NCI-H2196 treated with DMSO at 0.1 percent for 48 hours (cell line): ENCODE measurements around the gene TXNIP.
A peak's percentile ranks its signal among the peaks of the same experiment; 100 is the strongest.

Experiments
- DNase-seq: peaks from one replicate; lab custom pipeline; 2025; ENCODE audit not compliant: unreplicated experiment; lab: John Stamatoyannopoulos, UW

Gene TXNIP

GRCh38 chr1:145964328-145965118 is 31.9 kb downstream of the TXNIP start, which contains the start of the genes ANKRD34A and POLR3GL:
ANKRD34A (minus strand) TSS chr1:145964575; CDS start chr1:145961759, 2,816 bp downstream.
POLR3GL (plus strand) TSS chr1:145964690; CDS start chr1:145974866, 10,176 bp downstream.
- peak; percentile 90 for DNase-seq

DNA sequence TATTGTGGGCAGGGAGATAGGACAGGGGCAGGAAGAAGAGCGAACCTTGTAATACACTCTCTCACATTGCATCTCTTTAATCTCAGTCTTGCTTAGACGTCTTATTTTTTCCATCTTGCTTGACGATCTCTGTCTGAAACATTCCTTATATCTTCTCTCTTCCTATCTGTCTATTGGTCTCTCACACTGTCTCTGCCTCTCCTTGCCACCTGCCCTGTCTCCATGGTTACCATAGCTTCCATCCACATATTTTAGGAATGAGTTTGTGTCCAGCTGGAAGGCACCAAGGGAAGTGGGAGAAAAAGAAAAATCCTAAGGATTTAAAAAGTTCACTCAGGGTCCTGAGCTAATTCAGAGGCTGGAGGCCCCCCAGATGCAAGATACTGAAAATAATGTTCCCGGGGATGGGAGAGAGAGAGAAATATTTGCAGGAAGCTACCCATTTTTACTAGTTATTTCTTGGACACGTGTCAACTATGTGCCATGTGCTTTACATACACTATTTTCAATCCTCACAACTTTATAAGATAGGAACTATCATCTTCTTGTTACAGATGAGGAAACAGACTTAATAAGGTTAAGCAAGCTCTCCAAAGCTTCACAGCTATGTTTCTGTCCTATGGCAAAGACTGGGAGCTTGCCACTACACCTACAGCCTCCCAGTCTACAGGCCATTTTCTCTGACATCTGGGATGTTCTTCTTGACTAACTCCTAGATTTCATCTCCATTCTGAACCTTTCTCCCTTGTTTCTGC is 32.9 kb downstream of the TXNIP start:
- DNase-seq: no peak

GRCh38 chr1:145962157-145963102 is 33.9 kb downstream of the TXNIP start:
- DNase-seq: no peak

- no peak for DNase-seq
These were observed 34.8 kb downstream of the TXNIP start for GRCh38 chr1:145961425-145962156.

DNA sequence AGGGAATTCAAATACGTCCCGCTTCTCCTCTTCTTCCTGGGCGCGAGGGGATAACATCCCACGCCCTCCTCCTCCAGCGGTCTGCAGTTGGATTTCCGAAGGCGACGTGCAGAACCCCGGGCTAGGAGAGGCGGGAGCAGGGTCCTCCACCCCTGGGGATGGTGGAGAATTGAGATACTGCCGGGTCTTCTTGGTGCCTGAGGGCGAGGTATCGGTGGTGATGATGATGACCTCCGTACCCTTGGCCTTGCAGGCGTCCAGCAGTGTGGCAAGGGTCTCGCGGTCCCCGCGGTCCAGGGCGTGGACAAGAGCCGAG is 35.3 kb downstream of the TXNIP start:
- no peak for DNase-seq

- peak; percentile 51 for DNase-seq
These were observed 35.8 kb downstream of the TXNIP start for GRCh38 chr1:145960468-145961108.

DNA sequence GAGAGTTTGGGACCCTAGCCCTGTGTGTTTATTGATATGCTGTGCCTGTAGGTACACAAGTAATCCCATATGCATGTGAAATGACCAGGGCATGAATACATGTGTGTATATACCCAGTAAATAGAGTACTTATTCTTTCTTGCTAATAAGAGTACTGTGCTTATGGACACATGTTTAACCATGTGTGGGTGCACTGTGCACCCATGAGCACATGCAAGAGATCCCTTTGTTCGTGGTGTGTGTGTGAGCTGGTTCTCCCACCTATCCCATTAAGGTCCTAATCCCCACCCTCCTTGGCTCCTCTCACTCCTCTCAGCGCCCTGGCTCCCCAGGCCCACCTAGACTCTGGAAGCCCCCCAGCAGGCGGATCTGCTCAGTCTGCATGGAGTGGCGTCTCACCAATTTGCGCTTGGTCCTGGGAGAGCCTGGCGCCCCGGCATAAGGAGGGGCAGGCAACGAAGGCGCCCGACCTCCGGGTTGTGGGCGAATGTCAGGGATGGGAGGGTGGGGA is 36.4 kb downstream of the TXNIP start:
- no peak for DNase-seq

DNA sequence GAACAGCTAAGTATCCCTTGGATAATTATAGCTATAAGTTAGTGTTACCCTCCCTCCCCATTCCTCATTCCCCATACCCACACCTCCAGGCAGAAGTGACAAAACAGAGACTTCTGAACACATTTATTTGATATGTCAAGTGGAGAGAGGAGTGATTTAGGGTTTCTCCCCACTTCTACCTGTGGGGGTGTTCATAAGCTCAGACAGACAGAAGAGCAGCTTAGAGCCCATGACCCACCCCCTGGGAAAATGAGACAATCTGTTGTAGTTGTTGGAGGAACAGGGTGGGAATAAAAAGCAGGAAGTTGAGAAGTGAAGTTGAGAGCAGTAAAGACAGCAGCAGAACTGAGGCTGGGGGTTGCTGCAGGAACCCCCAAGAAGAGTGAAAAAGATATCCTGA is 37.0 kb downstream of the TXNIP start:
- no peak for DNase-seq

GRCh38 chr1:145958734-145959133 is 37.6 kb downstream of the TXNIP start:
- no peak for DNase-seq

DNA sequence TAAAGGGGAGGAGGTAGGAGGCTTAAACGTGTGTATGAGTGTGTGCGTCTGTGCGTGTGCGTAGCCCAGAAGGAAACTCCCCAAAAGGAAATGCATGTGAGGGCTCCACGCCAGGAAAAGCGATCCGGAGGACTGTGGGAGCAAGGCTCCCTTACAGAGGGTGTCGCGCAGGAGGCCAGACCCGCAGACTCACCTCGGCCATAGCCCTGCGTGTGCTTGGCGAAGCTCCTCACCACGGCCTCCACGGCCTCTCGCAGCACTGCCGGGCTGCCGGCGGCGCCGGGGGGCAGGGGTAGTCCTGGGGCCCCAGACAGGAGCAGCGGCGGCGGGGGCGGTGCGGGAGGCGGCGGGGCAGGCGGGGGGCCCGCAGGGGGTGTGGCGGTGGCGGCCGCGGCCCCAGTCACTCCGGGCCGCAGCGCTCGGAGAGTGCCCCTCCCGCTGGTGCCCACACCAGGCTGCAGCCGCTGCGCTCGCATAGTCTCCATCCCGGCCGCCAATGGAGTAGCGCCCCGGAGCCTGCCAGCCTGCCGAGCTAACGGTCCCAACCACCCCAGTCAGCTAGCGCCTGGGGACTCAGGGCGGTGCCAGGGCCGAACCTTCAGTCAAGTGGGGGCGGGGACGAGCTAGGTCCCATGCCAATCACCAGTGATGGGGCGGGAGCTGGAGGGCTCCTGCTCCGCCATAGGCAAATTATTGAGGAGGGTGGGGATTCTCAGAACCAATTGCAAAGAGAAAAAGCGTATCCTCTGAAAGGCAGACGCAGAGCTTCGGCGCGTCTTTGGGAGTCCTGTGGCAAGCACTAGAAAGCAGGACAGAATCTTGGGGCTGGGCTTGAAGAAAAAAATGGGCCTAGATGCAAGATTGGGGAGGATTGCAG is 38.7 kb downstream of the TXNIP start, which contains the start of gene LIX1L:
Gene LIX1L, minus strand, starts transcription at position 575 of the 877 bp plus-strand sequence. Its CDS starts 90 bp downstream, at position 485.
- peak; percentile 95 for DNase-seq

GRCh38 chr1:145956781-145957442 is 39.5 kb downstream of the TXNIP start:
- DNase-seq: no peak

DNA sequence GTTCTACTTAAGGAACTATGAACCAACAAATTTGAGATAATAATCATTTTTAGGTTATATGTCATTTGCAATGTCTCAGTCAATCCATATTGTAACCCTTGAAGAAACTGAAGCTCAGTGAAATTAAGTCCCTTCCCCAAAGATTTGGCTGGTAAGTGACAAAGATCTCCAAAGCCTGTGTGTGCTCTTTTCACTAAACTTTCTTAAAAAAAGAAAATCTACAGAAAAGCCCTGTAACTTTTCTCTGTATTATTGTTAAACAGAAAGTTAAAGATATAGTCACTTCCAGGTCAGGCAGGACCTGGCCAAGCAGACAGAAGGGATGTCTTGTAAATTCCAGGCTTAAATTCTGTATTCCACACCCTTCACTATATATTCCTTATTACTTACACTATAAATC is 40.0 kb downstream of the TXNIP start:
- DNase-seq: no peak

DNA sequence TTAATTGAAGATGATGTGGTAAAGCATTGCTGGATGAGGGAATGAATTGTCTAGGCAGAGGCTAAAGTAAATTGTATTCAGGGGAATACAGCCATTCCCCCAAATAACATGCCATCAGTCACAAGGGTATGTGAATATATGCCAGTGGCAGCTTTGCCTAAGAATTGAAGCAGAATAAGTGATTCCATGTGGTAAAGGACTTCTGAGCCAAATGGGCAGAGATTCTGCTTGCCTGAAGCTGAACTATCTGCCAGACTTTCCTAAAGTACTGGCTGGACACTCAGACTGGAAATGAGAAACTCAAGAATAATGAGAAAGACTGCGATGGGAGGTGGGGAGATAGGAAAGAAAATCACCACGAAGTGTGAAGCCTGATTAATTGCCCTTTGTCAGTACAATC is 40.9 kb downstream of the TXNIP start:
- no peak for DNase-seq

GRCh38 chr1:145953861-145954260 is 42.5 kb downstream of the TXNIP start:
- DNase-seq: no peak

DNA sequence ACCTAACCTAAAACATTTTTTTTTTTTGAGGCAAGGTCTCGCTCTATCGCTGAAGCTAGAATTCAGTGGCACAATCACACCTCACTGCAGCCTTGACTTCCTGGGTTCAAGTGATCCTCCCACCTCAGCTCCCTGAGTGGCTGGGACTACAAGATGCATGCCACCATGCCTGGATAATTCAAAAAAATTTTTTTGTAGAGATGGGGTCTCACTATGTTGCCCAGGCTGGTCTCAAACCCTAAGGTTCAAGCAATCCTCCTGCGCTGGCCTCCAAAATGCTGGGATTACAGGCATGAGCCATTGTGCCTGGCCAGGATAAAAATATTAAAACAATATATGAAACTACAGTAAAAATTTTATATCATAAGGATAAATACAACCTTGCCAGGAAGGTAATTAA is 43.5 kb downstream of the TXNIP start:
- DNase-seq: no peak

DNA sequence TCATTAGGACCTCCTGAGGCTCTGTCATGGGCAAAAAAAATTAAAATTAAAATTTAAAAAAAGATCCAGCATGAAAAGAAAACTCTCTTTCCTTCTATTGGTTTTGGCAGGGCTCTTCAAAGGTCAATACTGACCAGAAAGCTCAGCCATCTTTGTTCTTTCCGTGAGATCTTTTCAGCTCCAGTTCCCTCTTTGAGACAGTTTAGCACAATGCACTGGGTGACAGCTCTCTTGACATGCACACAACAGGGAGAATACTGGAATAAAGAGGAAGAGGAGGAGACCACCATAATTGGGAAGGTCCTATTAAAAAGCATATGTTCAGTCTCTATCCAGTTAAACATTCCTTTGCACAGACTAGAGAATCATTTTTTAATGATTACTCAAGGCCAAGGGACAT is 44.9 kb downstream of the TXNIP start:
- no peak for DNase-seq

GRCh38 chr1:145949219-145949618 is 47.2 kb downstream of the TXNIP start:
- DNase-seq: no peak

DNA sequence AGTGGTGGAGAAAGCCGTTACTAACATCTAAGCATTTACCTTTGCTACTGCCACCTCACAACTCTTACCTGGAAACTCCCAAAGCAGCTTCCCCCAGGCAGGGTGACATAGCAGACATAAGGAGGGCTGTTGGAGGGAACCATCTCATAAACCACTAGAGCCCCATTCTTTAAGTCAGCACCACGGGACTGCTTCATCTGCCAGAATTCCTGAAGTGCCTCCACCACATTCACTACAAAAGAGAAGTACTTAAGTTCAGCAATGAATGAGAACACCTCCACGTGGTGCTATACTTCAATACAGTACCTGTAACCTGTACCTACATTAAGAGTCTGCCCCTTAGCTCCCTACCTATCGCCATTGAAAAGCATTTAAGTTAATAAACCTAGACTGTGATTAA is 48.8 kb downstream of the TXNIP start:
- no peak for DNase-seq
